Activated naive CD4-positive, alpha-beta T cell treated with anti-CD3 and anti-CD28 coated beads, Interleukin-2, amount 50 U/mL, for 16 hours (primary cell): Measurements from ENCODE around the gene SCAF4.
"Not testable (repeated sequence)": the region's sequence is repeated elsewhere in the genome, so short reads cannot be mapped to it uniquely, and the experiment has no call there.

Experiments
- DNase-seq: peaks from one replicate; pipeline ENCODE4 v3.0.0-alpha.2; 2020

SCAF4 gene, protein sequence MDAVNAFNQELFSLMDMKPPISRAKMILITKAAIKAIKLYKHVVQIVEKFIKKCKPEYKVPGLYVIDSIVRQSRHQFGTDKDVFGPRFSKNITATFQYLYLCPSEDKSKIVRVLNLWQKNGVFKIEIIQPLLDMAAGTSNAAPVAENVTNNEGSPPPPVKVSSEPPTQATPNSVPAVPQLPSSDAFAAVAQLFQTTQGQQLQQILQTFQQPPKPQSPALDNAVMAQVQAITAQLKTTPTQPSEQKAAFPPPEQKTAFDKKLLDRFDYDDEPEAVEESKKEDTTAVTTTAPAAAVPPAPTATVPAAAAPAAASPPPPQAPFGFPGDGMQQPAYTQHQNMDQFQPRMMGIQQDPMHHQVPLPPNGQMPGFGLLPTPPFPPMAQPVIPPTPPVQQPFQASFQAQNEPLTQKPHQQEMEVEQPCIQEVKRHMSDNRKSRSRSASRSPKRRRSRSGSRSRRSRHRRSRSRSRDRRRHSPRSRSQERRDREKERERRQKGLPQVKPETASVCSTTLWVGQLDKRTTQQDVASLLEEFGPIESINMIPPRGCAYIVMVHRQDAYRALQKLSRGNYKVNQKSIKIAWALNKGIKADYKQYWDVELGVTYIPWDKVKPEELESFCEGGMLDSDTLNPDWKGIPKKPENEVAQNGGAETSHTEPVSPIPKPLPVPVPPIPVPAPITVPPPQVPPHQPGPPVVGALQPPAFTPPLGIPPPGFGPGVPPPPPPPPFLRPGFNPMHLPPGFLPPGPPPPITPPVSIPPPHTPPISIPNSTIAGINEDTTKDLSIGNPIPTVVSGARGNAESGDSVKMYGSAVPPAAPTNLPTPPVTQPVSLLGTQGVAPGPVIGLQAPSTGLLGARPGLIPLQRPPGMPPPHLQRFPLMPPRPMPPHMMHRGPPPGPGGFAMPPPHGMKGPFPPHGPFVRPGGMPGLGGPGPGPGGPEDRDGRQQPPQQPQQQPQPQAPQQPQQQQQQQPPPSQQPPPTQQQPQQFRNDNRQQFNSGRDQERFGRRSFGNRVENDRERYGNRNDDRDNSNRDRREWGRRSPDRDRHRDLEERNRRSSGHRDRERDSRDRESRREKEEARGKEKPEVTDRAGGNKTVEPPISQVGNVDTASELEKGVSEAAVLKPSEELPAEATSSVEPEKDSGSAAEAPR

DNA sequence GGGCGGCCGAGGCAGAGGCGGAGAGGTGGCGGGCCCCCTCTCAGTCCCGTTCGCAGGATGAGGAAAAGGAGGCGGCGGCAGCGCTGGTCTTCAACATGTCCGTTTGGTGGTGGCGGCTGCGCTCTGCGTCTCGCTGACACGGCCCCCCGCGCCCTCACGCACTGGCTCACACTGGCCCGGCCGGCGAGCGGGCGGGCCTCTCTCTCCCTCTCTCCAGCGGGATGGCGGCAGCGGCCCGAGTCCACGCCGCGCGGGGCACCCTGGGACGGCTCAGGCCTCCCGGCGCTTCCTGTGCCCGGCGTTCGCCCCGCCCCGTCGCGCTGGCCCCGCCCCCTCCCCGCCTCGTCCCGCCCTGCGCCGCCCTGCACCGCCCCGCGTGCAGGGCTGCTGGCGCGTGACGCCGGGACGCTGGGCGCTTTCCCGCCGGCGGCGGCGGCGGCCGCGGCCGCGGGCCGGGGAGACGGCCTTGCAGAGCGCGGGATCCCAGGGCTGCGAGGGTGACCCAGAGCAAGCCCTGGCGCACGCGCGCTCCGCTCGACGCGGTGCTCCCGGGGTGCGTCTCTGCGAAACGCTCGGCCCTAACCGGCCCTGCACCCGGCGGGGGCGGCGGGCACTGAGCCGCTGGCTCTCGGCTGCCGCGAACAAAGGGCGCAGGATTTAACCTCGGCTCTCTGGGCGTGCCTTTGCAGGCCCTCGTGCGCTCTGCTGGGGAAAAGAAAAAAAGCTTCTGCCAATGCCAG is at the start of gene SCAF4:
Gene SCAF4 (minus strand): TSS at position 262 of the 740 bp plus-strand sequence. CDS start 426 bp downstream, outside the sequence.
- DNase-seq: peak; percentile 71

DNA sequence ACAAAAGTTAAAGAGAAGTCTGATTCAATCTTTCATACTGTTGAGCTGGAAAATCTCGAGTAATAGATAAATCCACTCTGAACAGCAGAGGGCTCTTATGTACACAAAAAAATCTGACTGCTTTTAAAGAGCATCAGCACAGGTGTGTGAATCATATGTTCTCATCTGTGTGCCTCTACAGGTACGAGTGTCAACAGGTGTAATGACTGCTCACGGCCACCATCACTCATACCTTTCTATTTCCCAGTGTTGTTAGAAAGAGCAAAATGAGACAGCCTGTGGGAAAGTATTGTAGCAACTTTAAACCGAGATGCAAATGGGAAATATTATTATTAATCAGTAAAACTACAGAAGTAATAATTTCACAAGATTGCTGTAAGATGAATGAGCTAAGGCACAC is 49.0 kb upstream of the SCAF4 start:
- DNase-seq: no peak

- DNase-seq: no peak
These were observed 46.6 kb upstream of the SCAF4 start for GRCh38 chr21:31778546-31778945.

- no peak for DNase-seq
These were observed 45.9 kb upstream of the SCAF4 start for GRCh38 chr21:31777857-31778256.

DNA sequence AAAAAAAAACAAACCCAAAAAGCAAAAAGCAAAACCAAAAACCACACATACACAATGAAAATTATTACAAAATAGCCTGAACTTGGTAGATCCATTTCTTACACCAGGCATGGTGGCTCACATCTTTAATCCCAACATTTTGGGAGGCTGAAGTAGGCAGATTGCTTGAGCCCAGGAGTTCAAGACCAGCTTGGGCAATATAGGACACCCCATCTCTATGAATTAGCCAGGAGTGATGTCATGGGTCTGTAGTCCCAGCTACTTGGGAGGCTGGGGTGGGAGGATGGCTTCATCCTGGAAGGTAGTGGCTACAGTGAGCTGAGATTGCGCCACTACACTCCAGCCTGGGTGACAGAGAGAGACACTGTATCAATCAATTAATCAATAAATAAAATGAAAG is 42.1 kb upstream of the SCAF4 start:
- DNase-seq: no peak

DNA sequence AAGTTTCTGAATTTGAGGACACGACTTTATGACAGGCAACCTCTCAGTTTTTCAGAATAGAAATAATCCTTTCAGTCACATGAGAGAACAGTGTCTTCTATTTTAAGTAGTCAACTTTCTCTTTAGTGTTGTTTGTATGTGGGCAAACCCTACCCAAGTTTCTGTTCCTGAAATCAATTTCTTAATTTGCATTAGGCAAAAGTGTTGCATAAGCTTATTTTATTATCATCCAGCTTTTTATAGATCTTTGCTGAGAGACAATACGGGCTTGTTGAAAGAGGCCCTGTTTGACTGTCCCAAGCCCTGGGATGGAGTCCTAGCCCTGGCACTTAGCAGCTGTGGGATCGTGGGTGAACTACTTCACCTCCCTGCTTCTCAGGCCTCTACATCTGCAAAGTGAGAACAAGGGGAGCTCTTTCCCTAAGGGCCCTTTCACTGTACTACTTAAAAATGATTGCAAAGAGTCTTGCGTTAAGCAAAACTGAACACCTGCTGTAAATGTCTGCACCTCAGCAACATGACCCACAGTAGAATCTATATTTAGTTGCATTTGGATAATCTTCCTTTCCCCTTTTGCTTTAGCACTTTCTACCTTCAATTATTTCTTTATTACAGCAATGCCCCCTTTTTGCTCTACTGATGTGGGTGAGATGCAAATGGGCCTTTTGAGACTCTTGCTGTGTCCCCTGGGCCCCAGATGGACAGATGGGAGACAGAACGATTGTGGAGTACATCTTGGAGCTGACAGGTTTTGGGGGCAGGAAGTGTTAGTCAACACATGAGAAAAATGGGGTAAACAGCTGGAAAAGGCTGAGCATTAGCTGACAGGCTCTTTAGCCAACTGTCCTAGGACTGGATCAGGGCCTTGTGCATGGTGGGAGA is 41.0 kb upstream of the SCAF4 start:
- no peak for DNase-seq

DNA sequence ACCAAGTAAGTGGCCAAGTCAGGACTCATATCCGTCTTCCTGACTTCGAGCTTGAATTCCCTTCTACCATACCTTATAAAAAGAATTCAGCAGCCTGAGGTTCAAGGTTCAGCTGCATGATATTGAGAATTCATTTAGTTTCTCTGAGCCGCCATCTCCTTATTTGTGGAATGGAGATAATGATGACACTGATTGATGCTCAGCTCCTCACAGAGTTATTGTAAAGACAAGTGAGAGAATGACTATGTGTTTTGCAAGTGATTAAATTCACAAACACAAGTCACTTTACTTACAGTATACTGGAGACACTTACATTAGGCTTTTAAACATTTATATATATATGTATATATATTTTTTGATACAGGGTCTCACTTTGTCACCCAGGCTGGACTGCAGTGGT is 39.8 kb upstream of the SCAF4 start:
- DNase-seq: no peak

DNA sequence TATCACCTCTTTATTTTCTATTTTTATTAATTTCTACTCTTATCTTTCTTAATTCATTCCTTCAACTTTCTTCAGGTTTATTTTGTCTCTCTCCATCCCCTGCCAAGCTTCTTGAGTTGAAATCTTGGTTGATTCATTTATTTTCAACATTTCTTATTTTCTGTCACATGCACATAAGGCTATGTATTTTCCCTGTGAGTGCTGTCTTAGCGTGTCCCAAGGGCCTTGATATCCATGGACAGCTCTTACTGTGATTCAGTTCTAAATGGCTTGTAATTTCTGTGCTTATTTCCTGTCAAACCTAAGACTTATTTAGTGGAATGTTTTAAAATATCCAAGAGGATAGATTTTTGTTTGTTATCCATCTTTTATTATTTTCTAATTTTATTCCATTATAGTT is 36.8 kb upstream of the SCAF4 start:
- DNase-seq: no peak

- DNase-seq: no peak
These were observed 35.0 kb upstream of the SCAF4 start for GRCh38 chr21:31766899-31767298.

GRCh38 chr21:31765850-31766249 is 33.9 kb upstream of the SCAF4 start:
- not testable (repeated sequence) for DNase-seq

- DNase-seq: no peak
These were observed 29.0 kb upstream of the SCAF4 start for GRCh38 chr21:31760931-31761330.

DNA sequence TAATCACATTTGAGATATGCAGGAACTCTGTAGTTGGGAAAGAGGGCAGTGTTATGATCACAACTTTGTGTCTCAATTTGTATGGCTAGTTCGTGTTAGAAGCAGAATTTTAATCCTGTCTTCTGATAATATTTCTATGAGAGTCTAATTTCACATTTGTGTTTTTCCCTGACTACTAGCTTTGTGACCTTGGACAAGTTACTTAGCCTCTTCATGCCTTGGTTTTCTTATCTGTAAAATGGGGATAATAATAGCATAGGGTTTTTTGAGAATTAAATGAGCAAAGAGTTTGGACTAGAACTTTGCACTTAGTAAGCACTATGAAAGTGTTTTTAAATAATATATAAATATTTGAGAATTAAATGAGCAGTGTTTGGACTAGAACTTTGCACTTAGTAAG is 24.9 kb upstream of the SCAF4 start:
- DNase-seq: no peak

- DNase-seq: no peak
These were observed 23.1 kb upstream of the SCAF4 start for GRCh38 chr21:31755027-31755426.

- no peak for DNase-seq
These were observed 22.7 kb upstream of the SCAF4 start for GRCh38 chr21:31754708-31754960.

GRCh38 chr21:31753949-31754707 is 22.2 kb upstream of the SCAF4 start:
- no peak for DNase-seq

- DNase-seq: no peak
These were observed 21.0 kb upstream of the SCAF4 start for GRCh38 chr21:31752967-31753366.

DNA sequence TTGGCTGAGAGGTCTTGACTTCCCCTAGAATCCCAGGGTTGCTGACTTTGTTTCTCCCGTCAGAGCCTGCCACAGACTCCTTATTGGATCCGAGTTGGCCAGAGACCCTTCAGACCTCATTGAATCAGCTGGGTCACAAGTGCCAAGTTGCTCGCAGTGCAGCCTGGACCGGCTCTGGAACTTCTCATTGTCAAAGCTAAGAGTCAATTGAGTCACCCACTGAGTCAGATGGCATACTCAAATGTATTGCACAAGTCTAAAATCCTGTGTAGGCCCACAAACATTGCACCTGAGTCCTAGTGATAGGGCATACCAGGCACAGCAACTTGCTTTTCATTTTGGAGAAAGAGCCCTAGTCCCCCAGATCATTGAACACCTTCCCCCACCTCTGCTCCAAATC is 20.4 kb upstream of the SCAF4 start:
- DNase-seq: no peak

DNA sequence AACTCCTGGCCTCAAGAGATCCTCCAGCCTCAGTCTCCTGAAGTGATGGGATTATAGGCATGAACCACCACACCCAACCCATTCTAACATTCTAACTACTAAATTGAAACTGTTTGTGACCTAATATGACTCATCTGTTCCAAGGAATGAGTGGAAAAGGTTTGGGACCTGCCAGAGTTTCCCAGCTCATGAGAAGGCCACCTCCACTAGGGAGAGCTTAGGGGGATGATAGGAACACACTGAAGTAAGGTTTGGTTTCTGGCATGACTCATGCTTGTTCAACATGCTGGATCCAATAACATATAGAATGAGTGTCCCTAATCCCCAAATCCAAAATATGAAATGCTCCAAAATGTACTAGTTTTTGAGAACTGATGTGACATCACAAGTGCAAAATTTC is 18.9 kb upstream of the SCAF4 start:
- no peak for DNase-seq

- DNase-seq: no peak
These were observed 12.4 kb upstream of the SCAF4 start for GRCh38 chr21:31744182-31744800.

- DNase-seq: no peak
These were observed 11.8 kb upstream of the SCAF4 start for GRCh38 chr21:31743712-31744111.

DNA sequence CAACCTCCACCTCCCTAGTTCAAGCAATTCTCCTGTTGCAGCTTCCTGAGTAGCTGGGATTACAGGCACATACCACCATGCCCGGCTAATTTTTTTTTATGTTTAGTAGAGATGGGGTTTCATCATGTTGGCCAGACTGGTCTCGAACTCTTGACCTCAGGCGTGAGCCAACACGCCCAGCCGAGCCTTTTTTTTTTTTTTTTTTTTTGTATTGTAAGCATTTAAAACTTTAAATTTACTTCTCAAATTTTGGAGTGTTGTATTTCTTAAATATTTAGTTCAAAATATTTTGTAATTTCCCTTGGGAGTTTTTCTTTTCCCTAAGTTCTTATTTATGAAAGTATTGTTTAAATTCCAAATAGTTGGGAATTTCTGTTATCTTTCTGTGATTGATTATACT is 9.2 kb upstream of the SCAF4 start:
- DNase-seq: no peak
